Bladder microvascular endothelial cell (primary cell): ENCODE data around the gene EED. TPM values are rescaled to one million over a fixed set of nuclear protein-coding genes. Genes with fewer than 3 reads are reported as not detected.

Experiments
- total RNA-seq: library from RNA; depleted of rRNA; stranded (reverse); fragments of >200 nt; gene quantifications from 2 replicates; pipeline ENCODE4 v1.2.3, GENCODE V29; 2014

EED gene
- total RNA-seq, result 15.7 and 33.9 TPM in 2 replicates

GRCh38 chr11:86244522-86245368 is at the start of gene EED:
EED (plus strand) TSS chr11:86244753; CDS start chr11:86245230, 477 bp downstream.

GRCh38 chr11:86302092-86302793 is 57.7 kb downstream of the EED start, which contains the start of gene HIKESHI:
HIKESHI (plus strand) TSS chr11:86302240; CDS start chr11:86302449, 209 bp downstream.

Other genes with a start within 250 kb of the EED start
- gene PICALM, start 175.7 kb upstream of the EED start, total RNA-seq, result 176 and 353 TPM in 2 replicates
- 46.1 and 48.2 TPM in 2 replicates for gene HIKESHI, start 57.5 kb downstream of the EED start, total RNA-seq
- 0.32 and 1.3 TPM in 2 replicates for gene CCDC81, start 130.1 kb downstream of the EED start, total RNA-seq